GM11168 (cell line): ENCODE data around the gene GNS.

Source experiments
- in situ Hi-C: fragments of 300-500 bp; cut with MboI; formaldehyde crosslinking; loops from one replicate; pipeline ENCODE4 v1.12.0; 2022; ENCODE audit warnings: low sequenced_read_pairs; ENCODE audit not compliant: unreplicated experiment

GNS gene

DNA sequence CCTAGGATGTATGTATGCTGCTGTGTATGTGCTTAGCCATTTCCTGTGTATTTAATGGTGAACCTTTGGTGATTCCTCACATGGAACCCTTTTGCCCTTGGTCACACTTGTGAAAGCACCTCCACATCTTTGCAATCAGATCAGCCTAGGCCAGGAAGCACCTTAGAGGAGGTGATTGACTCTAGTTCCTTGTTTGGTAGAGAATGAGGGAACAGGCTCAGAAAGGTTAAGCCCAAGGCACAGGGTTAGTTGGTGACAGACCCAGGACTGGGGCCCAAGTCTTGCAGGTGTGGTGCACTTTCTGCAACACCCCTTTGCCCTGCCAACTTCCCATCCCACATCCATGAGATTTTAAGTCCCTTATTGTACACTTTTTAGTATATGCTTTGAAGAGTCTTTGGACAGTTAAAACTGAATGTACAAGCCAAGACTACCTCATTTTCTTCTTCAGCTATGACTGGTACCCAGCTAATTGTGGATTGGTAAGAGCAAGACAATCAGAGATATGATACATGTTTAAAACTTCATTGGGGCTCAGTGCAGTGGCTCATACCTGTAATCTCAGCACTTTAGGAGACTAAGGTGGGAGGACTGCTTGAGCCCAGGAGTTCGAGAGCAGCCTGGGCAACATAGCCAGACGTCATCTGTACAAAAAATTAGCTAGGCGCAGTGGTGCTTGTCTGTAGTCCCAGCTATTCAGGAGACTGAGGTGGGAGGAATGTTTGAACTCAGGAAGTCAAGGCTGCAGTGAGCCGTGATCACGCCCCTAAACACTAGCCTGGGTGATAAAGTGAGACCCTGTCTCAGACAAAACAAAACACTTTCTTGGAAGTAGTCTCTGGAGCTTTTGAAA, 77.8 kb downstream of the GNS start:
- in situ Hi-C loops, result no loop called here

DNA sequence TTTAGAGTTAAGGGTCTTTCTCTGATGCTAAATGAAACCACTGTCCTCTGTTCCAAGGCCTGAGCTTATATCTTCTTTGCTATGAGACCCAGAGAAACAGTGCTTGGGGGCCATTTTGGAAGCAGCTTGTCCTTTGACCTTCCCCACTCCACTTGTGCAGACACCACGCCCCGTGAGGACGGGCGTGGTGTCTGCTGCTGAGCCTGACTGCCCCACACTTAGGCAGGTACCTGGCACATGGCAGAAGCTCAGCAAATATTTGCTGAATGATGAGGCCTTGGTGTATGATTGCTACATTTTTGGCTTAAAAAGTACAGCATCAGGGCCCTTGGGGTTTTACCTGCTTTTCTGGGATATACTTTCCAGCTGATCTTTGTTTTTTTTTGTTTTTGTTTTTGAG, 79.0 kb downstream of the GNS start:
- in situ Hi-C loops, result no loop called here

DNA sequence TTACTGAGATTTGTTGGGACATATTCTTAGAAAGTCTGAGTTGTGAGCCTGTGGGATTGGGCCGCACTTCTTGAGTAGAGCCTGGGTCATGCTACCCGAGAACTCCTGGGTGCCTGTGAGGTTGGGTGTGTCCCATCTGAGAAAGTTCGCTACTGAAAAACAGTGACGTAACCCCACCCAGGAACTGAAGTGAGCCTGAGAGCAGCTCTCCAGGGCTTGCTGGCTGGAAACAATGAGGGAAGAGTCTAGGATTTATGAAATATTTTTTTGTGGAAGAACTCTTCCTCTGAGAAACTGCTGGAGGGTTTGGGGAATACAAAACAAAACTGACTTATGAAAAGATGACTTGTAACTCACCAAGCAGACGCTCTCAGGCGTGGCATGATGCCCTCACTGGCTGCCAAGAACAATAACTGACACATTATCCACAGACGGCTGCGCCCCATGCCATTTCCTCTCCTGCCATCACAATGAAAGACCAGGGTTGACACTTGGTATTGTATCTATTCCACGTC, 79.7 kb downstream of the GNS start:
- in situ Hi-C loops, result no loop called here

DNA sequence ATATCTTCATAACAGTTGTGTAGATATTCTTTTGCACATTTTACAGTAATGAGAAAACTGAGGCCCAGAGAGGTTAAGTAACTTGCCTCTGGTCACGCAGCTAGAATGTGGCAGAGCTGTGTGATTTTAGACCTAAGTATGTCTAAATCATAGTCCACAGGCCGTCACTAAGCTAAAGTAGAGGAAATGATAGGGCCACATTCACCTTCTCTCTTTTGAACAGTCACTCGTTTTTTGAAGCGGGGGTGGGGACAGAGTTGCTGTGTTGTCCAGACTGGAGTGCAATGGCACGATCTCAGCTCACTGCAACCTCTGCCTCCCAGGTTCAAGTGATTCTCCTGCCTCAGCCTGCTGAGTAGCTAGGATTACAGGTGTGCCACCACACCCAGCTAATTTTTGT, 80.4 kb downstream of the GNS start:
- in situ Hi-C loops, result no loop called here

DNA sequence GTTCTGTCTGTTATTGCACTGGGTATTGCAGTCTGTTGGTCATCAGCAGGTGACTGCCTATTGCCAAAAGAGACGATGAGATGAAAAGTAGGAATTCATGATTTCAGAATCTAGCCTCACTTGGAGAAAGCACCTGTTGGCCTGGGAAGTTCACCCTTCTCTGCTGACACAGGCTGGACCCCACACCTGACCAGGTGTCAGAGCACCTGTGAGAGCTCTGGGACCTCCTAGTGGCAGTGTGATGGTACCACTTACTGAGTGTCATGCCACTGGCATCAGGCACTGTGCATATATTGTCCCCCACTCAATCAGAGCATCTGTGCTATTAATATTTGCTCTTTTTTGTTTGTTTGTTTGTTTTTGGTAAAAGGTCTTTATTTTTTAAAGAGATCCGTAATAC, 81.0 kb downstream of the GNS start:
- in situ Hi-C loops, result no loop called here

DNA sequence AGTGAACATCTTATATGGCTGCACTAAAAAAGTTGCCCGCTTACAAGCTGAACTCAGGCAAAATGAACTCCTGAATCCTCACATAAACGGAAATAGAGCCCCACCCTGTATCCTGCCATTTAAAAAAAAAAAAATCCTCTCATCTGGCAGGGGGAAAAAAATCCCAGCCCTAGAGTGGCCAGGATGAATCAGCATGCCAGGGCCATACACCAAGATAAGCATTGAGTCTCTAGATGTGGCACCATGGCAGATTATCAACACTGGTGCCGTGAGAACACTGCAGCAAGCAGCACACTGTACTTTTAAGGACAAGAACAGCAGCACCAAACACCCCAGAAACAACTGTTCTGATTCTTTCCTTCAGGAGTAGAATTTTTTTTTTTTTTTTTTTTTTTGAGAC, 83.4 kb downstream of the GNS start:
- in situ Hi-C loops, result no loop called here

DNA sequence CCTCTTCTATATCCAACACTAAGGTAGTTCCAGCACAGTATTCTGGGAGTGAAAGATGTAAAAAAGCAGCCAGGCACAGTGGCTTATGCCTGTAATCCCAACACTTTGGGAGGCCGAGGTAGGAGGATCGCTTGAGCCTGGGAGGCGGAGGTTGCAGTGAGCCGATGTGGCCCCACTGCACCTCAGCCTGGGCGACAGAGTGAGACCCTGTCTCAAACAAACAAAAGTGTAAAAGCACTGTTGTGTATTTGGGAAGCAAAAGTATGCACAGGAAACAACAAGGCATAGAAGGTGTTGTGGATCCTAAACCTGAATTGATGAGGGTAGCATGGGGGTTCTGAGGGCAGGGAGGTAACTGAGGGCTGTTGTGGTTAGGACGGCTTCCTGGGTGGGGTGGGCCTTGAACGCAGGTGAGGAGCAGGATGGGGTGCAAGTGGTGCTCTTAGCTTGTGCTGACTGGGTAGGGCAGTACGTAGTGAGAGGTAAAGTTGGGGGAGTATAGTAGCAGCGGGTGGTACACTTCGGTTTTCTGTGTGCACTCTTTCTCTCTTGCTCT, 84.8 kb downstream of the GNS start:
- in situ Hi-C loops, result no loop called here

DNA sequence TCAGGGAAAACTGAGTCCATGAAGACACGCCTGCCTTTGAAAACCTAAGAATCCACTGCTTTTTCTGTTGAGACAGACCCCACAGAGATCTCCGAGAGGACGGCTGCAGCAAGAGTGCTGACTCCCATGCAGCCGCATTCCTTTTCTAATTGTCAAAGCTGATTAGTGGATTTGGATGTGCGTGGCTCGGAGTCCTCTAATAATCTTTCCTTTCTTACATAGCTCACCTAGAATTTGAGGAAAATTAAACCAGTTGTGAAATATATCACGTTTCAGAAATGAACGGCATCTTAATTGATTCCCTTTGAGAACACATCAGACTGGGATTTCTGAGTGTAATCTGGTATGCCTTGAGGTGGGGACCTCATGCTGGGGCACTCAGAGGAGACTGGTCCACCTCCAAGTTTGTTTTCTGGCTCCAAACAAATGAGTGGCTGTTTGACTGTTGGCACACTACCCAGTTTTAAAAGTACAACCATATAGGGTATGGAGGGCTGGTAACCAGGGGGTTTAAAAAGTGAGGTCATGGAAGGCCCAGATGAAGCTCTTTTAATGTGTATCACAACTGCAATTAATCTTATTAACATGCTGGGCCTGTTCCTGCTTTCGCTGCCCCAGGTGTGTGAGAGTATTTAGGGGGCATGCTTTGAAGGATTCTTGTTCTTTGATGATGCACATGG, 85.6 kb downstream of the GNS start:
- in situ Hi-C loops, result no loop called here

DNA sequence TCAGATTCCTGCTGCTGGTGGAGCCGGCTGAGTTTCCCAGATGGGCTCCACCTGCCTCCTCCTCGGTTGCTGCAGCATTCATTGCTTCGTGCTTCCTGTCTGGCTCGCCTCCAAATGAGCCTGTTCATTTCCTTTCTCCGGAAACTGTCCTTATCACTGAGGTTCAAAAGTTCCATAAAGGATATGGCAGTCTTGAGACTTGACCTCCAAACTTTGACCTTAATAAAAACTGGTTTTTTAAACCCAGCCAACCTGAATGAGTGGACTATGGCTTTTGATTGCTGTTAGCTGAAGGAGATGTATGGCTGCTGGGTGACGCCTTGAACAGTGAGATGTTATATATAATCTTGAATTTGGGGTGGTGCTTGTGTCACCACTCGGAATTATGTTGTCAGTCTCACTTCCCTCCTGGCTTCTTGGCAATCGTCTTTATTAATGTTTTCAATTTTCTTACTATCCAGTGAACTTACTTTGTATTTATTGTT, 86.2 kb downstream of the GNS start:
- in situ Hi-C loops, result no loop called here

DNA sequence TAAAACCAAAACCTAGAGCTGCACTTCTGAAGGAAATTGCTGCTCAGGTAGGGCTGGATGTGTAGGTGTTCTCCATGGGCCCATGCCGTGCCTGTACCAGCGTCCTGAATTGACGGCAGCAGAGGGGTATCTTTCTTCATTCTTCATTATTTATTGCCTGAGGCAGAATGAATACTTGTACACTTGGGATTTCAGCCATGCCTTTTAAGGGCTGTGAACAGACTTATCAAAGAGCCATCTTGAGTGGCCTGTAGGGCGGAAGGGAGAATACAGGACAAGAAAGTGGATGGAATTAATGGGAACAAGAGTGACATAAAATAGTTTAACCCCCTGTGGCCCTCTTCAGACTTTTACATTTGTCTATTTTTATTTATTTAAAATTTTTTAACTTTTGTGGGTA, 87.5 kb downstream of the GNS start:
- in situ Hi-C loops, result no loop called here

DNA sequence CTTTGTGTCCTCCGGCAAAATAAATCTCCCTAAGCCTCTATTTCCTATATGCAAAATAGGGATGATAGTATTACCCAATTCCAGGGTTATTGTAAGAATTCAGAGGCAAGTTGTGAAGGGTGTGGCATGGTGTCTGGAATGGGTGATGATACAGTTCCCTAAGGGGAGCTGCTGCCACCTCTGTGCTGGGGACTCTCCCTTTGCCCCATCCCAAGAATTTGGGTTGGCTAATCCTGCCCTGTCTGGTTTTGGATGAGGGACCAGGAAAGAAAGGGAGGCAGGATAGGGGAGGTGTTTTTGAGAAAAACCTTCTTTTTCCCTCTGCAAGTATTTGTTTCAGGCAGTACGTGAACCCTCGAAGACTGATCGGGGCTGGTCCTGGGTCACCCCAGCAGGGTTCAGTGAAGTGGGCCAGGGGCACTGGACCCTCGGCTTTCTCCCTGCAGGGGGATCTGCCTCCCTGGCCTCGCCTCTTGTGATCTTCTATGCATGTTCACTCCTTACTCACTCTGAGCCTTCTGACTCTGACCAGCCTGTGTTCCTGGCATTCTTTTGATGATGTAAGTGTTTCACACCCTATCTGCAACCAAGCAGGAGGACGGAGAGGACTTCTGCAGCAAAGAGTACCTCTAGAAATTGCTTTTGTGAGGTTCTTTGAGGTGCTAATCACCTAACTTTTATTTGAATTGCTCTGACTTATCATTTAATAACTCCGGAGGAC, 88.1 kb downstream of the GNS start:
- in situ Hi-C loops, result no loop called here

DNA sequence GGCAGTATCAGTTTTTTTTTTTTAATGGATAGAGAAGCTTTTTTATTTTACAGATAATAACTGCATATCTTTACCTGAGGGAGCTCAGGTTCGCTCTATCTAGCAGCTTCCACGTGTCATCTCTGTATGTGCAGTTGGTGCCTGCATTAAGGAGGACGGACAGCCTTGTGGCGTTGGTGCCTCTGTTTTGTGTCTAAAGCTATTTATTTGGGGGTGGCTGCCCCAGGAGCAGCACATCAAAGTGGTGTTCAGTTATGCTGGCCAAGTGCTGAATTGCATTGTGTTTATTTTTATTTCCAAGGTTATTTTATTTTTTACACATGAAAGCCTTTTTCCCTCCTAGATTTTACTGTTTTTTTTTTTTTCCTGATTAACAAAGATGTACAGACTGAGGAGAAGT, 89.2 kb downstream of the GNS start:
- in situ Hi-C loops, result no loop called here

DNA sequence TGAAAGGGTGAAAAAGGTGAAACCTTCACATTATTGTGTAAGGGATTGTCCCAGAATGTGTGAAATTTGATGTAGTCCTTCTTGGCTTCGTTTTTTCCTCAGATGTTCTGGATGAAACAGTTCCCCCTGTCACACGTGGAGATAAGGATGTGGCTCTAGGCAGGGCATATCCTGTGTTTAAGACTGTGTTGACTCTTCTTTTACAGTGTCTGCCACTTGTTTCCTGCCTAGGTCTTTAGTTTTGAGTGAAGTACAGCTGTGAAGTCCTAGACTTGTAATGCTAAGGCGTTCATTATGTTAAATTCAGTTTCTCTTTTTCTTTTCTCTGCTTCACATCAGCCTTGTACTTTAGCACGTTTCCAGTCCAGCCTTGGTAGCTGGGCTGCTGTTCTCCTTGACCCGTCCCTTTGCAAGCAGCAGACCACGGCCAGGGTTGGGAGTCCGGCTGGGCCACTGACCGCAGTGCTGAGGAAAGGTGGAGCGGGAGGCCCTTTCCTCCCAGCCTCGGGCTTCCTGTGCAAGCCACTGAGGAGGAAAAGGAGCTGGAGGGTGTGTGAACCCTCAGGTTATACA, 89.8 kb downstream of the GNS start:
- in situ Hi-C loops, result no loop called here

DNA sequence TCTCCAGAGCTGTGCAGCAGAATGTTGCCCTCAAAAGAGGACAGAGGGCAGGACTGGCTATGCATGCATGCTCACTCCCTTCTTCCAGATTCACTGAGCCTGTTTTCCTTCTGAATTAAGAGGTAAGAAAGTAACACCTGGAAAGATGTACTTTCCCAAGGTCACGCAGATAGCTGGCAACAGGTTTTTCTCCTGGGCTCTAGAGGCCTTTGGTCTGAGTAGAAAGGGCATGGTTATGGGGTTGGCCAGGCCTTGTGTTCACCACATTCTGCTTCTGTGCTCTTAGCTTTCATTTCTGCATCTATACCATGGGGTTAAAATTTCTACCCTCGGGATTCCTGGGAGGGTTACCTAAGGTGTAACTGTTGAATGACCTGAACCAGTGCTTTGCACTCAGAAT, 91.4 kb downstream of the GNS start:
- in situ Hi-C loops, result no loop called here

DNA sequence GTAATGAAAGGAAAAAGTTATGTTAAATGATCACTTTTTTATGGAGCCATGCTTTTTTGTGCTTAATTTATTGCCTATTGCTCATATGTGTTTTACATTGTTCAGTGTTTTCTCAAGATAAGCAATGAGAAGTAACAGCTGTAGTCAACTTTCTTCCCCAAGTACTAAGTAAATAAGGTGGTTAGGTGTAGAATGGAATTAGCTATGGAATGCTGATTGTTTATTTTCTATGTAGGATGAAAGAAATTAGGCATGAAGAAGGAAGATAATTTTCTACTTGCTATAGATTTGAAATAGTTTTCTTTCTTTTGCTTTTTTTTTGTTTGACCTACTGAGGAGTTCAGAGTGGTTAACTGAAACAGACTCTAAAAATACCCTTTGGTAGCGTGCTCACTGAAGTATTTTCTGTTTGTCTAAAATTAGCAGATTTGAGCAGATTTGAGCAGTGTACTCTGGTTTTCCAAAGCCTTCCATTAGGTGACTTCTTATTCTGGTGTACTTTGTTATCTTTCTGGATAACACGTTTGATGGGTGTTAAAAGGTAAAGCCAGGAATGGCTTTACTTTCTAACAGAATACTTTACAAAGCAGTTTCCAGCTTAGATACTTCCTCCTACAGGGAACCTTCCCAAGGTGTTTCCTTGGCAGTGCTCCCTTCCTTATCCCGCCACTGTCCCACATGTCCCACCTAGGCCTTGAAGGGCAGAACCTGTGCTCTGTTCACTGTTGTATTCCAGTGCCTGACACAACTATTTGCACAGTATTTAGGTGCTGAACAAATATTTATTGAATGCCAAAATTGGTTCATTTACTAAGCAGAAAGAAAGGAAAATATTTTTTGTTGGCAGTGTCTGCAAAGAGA, 92.9 kb downstream of the GNS start:
- in situ Hi-C loops, result no loop called here

DNA sequence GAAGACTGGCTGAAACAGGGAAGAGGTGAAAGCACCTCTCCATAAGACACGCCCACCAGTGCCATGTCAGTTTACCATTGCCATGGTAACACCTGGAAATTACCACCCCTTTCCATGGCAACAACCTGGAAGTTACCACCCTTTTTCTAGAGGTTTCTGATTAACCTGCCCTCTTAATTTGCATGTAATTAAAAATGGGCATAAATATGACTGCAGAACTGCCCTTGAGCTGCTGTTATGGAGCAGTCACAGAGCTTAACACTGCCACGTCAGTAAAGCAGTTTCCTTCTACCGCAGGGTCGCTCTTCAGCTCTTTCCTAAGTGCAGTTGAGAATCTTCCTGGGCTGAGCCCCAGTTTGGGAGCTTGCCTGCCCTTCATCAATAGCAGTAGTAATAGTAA, 93.7 kb downstream of the GNS start:
- in situ Hi-C loops, result no loop called here
